GM19468 (cell line): ENCODE data around the gene INTS13.
"Not testable (repeated sequence)": the region's sequence is repeated elsewhere in the genome, so short reads cannot be mapped to it uniquely, and the experiment has no call there.

Experiments used
- ATAC-seq: cut with Tn5 transposase; IDR thresholded peaks from one replicate; pipeline ENCODE4 v1.9.1; 2021; ENCODE audit warnings: mild to moderate bottlenecking, moderate library complexity, moderate number of reproducible peaks; ENCODE audit not compliant: unreplicated experiment; ENCODE audit errors: extremely low read depth

INTS13 gene

GRCh38 chr12:26937863-26938700 lies at the start of gene INTS13, which contains the start of gene FGFR1OP2:
Gene INTS13 (minus strand): TSS chr12:26937981. CDS start chr12:26936803, 1,178 bp downstream.
Gene FGFR1OP2 (plus strand): TSS chr12:26938470. CDS start chr12:26954159, 15,689 bp downstream.
- ATAC-seq, result peak; percentile 80

GRCh38 chr12:26982866-26983265 lies 45.1 kb upstream of the INTS13 start:
- no peak for ATAC-seq

DNA sequence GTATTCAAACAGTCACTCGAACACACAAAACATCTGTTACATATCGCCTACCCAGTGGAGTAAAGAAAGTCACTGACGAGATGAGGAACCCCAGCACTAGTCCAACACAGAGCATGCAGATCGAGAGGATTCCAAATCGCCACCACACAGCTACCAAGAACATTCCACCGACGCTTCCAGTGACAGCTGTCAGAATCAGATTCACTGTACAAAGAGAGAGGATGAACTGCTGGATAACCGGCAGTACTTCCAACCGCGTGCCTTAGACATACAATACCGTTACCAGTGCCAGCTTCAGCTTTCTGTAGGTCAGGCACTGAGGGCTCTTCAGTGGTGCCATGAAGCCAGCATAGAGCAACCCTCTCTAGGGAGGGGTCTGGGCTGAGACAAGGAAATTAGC lies 42.0 kb upstream of the INTS13 start:
- no peak for ATAC-seq

- ATAC-seq, result no peak
Observed at GRCh38 chr12:26978801-26979200, 41.0 kb upstream of the INTS13 start.

DNA sequence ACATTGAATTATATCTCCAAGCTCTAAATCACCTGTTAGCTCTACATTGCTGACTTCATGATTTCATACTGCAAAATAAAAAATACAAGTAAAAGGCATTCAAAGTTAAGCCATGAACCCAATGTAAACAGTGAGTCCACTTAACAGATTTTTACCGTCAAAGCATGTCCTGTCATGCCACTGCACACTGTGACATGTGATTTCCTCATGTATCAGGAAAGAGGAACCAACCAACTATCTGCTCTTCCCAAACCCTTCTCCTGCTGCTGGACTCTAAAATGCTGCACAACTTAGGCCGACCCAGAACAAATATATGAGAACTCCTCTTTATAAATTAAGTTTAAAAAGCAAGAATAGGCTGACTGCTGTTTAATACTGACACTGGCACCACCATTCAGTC lies 38.9 kb upstream of the INTS13 start:
- no peak for ATAC-seq

- ATAC-seq, result no peak
Observed at GRCh38 chr12:26971963-26972362, 34.2 kb upstream of the INTS13 start.

GRCh38 chr12:26970136-26970535 lies 32.4 kb upstream of the INTS13 start:
- no peak for ATAC-seq

GRCh38 chr12:26966842-26967241 lies 29.1 kb upstream of the INTS13 start:
- ATAC-seq, result no peak

GRCh38 chr12:26963413-26963812 lies 25.6 kb upstream of the INTS13 start:
- no peak for ATAC-seq

GRCh38 chr12:26961803-26962202 lies 24.0 kb upstream of the INTS13 start:
- no peak for ATAC-seq

DNA sequence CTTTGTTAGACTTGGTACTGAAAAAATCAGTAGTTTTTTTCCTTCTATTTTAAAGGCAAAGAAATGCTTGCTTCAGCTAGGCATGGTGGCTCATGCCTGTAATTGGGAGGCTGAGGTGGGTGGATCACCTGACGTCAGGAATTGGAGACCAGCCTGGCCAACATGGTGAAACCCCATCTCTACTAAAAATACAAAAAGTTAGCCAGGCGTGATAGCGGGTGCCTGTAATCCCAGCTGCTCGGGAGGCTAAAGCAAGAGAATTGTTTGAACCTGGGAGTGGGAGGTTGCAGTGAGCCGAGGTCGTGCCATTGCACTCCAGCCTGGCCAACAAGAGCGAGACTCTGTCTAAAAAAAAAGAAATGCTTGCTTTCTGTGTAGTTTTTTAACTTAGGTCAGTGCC lies 23.6 kb upstream of the INTS13 start:
- ATAC-seq, result not testable (repeated sequence)

DNA sequence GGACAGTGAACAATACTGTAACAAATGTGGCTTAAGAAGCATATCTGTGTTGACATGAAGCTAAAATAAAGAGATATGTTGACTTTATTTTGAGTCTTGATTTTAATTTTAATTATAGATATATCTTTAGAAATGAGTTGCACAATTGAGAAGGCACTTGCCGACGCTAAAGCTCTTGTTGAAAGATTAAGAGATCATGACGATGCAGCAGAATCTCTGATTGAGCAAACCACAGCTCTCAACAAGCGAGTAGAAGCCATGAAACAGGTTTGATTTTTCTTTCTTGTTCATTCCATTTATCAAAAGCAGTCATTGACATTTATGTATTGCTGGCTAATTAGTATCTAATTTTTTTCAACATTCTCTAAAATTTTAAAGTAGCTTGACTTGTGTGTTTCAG lies 16.2 kb upstream of the INTS13 start:
- no peak for ATAC-seq

DNA sequence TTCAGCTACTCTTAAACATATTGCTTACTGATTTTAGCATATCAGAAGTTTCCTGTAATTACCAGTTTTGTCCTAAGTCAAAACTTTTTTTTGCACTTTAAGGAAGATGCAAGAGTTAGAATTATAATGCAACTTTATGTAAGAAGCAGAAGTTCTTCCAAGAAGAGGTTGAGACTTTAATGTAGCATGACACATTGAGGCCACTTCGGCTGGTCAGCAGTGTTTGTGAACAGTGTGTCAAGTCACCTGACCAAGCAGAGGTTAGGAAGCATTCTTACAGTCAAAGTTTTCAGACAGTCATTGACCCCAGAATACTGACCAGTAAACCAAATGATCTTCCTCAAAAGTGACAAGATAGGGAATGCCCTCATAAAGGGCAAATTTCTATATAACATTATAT lies 15.7 kb upstream of the INTS13 start:
- no peak for ATAC-seq

GRCh38 chr12:26948309-26948708 lies 10.5 kb upstream of the INTS13 start:
- ATAC-seq, result no peak

- no peak for ATAC-seq
Observed at GRCh38 chr12:26941215-26941594, 3.4 kb upstream of the INTS13 start.

DNA sequence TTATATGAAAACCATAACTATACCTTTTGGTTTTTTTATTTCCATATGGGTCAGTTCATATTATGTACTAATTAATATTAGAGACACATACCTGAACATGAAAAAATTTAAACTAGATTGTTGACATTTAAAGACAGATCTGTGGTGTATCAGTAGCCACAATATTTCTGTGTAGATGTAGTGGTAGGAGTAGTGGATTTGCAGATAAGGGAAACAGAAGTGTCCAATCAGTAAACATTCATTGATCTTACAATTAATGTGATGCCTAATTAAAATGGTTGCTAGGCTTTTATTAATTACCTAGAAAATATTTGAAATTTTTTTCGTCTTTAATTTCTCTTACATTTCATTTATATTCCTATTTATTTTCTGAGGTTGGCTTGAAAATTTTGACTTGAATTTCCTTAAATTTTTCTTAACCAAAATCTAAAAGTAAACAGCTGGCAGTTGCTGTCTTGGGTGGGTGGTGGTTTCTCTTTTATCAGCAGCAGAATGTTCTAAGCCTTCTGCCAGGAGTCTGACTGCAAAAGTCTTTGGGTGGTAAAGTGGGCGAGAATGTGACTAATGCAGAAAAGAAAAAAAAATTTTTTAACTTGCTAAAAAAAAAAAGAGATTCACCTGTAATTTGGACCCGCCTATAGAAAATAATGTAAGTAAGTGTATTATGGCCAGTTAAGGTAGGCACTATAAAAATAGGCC lies 2.9 kb upstream of the INTS13 start:
- no peak for ATAC-seq

- no peak for ATAC-seq
Observed at GRCh38 chr12:26939953-26940352, 2.2 kb upstream of the INTS13 start.

GRCh38 chr12:26939192-26939832 lies 1.5 kb upstream of the INTS13 start:
- ATAC-seq, result no peak

DNA sequence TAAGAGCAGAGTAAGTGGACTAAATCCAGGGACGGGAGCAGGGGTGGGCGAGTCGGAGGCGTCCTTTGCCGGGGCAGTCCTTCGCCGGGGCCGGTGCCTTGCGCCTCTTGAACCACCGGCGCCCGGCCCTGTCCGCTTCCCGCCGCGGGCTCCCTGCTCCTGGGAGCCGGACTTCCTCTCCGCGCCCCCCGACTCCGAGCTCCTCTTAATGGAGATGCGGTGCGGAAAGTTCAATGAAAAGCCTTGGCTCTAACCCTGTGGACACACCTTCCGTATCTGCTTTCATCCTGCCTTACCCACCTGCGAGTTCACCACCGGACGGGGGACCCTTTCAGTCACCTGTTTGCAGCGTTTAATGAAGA lies 901 bp upstream of the INTS13 start:
- ATAC-seq, result no peak

GRCh38 chr12:26937443-26937862 lies 328 bp downstream of the INTS13 start:
- no peak for ATAC-seq
